C4-2B (cell line): ENCODE measurements around the gene ANK3.

Experiments used
- CTCF ChIP-seq: fragments of 450-650 bp; conservative IDR thresholded peaks from 2 replicates; pipeline ENCODE4 v1.5.1; 2017; ENCODE audit warnings: mild to moderate bottlenecking
- ZFX ChIP-seq: fragments of 450-650 bp; IDR thresholded peaks from 2 replicates; pipeline ENCODE4 v1.6.1; 2017

DNA sequence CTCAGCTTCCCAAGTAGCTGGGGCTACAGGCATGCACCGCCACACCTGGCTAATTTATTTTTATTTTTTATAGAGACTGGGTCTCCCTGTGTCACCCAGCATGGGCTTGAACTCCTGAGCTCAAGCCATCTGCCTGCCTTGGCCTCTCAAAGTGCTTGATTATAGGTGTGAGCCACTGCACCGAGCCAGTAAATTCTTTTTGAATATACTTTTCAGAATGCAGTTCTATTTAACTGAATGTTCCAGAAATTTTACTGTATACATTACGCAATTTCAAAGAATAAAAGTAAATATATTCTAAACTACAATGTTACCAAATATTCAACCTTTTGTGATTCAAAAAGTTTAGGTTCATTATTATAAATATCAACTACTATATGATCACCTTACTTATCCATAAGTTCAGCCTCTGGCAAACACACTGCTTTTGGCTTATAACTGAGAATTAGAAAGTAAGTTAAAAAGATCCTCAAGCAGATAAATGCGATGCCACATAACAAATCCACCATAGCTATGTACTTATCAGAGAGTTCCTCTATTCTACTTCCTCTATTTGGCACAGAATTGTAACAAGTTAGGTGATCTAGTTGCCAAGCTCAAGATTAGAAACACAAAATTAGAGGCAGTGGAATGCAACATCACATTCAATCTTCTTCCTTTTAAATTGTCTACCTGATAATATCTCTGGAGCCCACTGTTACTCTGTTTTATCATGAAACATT lies 118.2 kb downstream of the ANK3 start:
- TF ChIP-seq CTCF: no peak
- TF ChIP-seq ZFX: no peak
